HG02798 (cell line): ENCODE measurements around the gene MAGEA10.
"Not testable (repeated sequence)": the region's sequence is repeated elsewhere in the genome, so short reads cannot be mapped to it uniquely, and the experiment has no call there.

Experiments
- ATAC-seq: cut with Tn5 transposase; IDR thresholded peaks from one replicate; pipeline ENCODE4 v1.9.1; 2021; ENCODE audit warnings: mild to moderate bottlenecking; ENCODE audit not compliant: unreplicated experiment, poor library complexity

The MAGEA10 gene

GRCh38 chrX:152138388-152138784 is at the start of gene MAGEA10:
MAGEA10 (minus strand) TSS chrX:152138577; CDS start chrX:152135620, 2,957 bp downstream.
- no peak for ATAC-seq

DNA sequence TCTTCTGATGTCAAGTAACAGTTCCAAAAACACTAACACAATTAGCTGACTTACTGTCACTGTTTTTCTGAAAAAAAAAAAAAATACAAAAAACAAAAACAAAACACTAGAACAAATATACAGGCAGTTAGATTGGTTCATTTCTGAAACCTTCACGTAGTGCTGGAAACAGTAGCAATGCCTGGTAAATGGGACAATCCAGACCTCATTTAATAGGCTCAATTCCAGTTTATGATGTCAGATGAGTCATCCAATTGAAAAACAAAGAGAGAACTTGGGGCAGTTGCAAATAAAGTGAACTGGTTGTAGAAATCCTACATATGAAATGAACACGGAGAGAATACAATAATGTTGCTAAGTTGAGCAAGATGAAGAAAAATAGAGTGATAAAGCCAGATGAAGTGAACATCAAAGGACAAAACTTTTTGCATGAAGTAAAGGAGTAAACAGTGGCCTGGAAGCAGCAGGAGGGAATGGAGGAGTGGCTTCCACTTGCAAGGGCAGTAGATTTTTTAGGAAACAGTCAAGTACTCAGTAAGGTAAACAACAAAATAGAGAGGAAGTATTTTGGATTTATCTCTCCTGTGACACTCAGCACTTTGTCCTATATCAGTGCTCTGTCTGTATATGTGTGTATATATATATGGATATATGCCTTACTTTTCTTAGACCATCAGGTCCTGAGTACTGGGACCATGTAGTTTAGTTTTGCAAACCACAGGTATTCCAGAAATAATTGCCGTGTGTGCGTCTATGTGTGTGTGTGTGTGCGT is 39.3 kb upstream of the MAGEA10 start:
- no peak for ATAC-seq

DNA sequence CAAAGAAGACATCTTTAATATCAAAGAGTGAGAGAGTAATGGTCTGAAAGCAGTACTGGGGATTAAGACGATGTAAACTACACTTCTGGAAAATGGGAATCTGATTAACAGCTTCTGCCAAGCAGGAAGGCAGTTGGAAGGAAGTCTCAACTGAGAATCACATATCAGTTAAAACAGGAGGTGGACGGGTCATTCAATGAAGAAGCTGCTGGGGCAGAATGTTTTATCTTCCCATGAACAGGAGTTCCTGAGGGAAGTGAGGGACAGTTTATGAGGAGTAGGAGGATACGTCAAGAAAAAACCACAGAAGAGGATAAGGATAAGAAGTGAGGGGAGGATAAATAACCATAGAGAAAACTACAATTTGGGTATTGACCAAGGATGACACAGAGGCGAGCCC is 38.7 kb upstream of the MAGEA10 start:
- ATAC-seq = no peak

GRCh38 chrX:152175892-152176291 is 37.5 kb upstream of the MAGEA10 start:
- ATAC-seq = not testable (repeated sequence)

GRCh38 chrX:152173923-152174322 is 35.5 kb upstream of the MAGEA10 start:
- ATAC-seq = not testable (repeated sequence)

DNA sequence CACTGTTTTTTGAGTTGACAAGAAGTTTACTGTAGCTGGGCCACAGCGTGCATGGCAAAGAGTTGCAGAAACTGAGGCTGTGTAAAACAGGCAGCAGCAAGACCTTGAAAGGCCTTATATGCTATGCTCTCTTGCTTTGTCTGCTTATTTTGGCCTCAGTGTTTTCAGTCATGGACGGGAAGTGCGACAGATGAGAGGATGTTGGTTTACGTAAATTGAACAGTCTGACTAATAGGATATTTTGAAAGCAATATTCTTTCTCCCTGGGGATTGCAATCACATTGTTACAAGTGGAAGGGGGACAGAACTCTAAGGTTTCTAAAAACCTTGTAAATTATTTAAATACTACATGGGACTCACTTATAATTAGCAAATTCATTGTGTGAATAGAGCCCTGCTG is 32.2 kb upstream of the MAGEA10 start:
- no peak for ATAC-seq

DNA sequence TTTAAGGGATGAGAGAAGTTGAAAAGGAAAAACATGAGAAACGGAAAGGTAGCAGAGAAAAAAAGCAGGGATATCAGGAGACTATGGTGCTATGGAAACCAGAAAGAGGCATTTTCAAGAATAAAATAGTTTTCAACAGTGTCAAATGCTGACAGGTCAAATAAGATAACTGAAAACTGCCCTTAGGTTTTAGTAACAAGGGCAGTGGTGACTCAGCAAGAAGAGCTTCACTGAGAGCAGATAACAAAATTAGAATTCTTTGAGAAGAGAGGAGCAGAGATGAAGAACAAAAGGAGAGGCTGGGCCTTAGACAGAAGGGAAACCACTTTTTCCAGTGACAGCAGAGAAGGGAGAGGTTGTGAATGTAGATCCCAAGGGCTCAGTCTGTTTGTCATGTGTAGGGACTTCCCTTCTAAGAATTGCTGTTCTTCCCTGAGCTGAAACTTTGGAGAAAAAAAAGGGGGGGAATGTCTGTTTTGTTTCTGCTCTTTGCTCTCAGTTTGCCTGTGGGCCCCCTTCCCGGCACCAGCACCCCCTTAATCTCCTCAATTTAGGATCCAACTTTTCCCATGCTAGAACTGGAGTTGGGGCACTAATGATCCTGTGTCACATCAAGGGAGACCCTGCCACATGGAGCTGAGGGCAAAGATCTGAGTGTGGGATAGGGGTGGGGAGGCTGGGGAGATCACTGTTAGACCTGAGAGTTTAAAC is 26.8 kb upstream of the MAGEA10 start:
- no peak for ATAC-seq

DNA sequence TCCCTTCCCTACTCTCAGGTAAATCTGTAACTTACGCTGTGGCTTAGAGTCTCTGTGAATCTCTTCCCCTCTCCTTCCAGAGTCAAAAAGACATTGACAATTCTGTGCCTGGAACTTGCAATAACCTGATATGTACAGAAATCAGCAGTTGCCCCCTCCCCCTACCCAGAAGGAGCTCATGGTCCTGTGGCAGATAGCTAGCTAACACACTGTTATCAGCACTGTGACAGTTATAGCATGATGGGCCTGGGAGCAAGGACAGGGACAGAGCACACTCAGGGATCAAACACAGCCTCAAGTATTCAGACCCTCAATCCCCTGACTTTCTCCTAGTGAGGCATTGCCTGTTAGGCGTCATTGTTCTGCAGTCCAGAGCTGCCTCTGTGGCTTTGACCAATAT is 18.7 kb upstream of the MAGEA10 start:
- no peak for ATAC-seq

- ATAC-seq = no peak
Measured at GRCh38 chrX:152155766-152156310, 17.5 kb upstream of the MAGEA10 start.

DNA sequence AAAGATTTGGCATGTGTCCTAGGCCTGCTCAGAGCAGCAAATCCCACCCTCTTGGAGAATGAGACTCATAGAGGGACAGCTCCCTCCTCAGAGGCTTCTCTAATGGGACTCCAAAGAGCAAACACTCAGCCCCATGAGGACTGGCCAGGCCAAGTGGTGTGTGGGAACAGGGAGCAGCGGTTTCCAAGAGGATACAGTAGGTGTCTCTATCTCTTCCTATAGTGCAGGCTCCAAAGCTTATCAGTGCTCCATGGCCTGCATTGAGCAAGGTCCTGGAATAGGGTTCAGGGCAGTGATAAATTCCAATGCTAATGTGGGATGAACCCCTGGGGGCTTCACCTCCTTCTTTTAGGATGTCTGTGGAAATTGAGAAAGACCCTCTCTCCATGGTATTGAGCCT is 15.7 kb upstream of the MAGEA10 start:
- ATAC-seq = no peak

GRCh38 chrX:152151256-152151655 is 12.9 kb upstream of the MAGEA10 start:
- no peak for ATAC-seq

- no peak for ATAC-seq
Measured at GRCh38 chrX:152149648-152150047, 11.3 kb upstream of the MAGEA10 start.

GRCh38 chrX:152139589-152139988 is 1.2 kb upstream of the MAGEA10 start:
- ATAC-seq = no peak

GRCh38 chrX:152137771-152138387 is 498 bp downstream of the MAGEA10 start:
- ATAC-seq = no peak

DNA sequence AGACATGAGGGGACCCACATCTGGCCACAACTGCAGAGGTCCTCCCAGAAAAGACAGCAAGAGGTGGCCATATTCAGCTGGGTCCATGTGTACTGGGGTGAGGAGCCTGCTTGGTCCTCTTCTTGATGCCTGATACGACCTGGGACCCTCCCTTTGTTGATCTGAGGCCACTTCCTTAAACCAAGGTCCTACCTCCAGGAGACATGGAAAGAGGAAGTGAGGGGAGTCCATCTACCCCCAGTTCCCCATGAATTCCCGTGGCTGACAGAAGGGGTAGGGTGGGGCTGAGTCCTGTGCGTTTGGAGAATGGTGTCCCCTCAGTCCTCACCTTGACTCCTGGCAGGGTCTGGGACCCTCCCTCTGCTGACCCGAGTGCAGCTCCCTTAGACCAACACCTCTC is 2.1 kb downstream of the MAGEA10 start:
- ATAC-seq = no peak

- no peak for ATAC-seq
Measured at GRCh38 chrX:152131525-152131924, 6.9 kb downstream of the MAGEA10 start.

DNA sequence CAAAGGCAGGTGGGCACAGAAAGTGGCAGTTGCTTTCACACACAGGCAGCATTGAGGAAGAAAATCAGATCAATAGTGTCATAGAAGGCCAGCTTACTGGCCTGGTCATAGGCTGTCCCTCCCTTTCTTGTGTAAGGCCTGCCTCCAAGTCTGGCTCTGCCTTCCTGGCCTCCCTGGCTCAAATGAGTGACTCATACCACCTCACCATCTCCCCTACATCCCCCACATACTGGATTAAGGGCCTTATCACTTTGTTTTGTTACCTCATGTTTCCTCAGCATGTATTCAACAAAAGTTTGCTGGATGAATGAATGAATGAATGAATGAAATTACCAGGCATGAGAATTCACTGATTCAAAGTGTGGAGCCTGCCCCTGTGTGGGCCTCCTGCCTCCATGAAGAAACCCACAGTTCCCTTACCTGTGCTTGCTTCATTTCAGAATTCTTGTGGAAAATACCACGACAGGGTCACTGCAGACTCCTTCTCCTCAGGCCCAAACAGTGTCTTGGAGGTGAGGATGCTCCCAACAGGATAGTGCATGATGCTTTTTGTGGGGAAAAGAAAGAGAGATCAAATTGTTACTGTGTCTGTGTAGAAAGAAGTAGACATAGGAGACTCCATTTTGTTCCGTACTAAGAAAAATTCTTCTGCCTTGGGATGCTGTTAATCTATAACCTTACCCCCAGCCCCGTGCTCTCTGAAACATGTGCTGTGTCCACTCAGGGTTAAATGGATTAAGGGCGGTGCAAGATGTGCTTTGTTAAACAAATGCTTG is 9.1 kb downstream of the MAGEA10 start:
- ATAC-seq = not testable (repeated sequence)

GRCh38 chrX:152117305-152117704 is 21.1 kb downstream of the MAGEA10 start:
- ATAC-seq = no peak

DNA sequence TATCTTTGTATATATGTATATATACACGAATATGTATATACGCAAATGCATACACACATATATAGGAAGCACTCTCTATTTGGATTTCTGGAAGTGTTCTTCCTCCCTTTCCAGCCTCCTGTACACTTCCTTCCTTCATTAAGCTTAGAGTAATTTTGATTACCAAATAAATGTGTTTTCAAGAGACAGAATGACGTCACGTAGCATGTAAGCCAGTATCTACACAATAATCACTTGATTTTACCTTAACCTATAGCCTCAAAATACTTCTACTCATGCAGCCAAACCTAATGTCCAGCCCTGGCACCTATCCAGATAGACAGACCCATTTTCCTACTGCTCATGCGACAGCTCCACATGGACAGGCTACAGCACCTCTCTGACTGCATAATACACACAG is 29.9 kb downstream of the MAGEA10 start:
- no peak for ATAC-seq

GRCh38 chrX:152103866-152104265 is 34.5 kb downstream of the MAGEA10 start:
- no peak for ATAC-seq
